ENCODE measurements around the gene ACTN2.
A peak's percentile ranks its signal among the peaks of the same experiment; 100 is the strongest.

Gene ACTN2

GRCh38 chr1:236670060-236670459 is 16.2 kb upstream of the ACTN2 start:
- no peaks in the 10 kb centered on the region for H3K27me3 ChIP-seq
- DNase-seq = no peak
- H3K9me3 ChIP-seq = no peaks in the 10 kb centered on the region
- no peaks in the 10 kb centered on the region for H3K36me3 ChIP-seq
- no peak for TF ChIP-seq CTCF (IDR thresholded peaks at IDR 0.05; ENCODE audit: low read depth, low read length)
- H3K4me3 ChIP-seq (ENCODE audit: low read depth, low read length) = no peak overlapping the region
- no peaks in the 10 kb centered on the region for H3K4me1 ChIP-seq

GRCh38 chr1:236673289-236673919 is 12.9 kb upstream of the ACTN2 start:
- peaks cover 11% of the 10 kb centered on the region; the same call in 1 of the 2 replicates for H3K27me3 ChIP-seq
- no peaks in the 10 kb centered on the region for H3K4me1 ChIP-seq
- DNase-seq = no peak
- no peaks in the 10 kb centered on the region for H3K36me3 ChIP-seq
- H3K4me3 ChIP-seq (ENCODE audit: low read depth, low read length) = no peak overlapping the region
- no peak for TF ChIP-seq CTCF (IDR thresholded peaks at IDR 0.05; ENCODE audit: low read depth, low read length)
- no peaks in the 10 kb centered on the region for H3K9me3 ChIP-seq

GRCh38 chr1:236677641-236678235 is 8.6 kb upstream of the ACTN2 start:
- H3K9me3 ChIP-seq = no peaks in the 10 kb centered on the region
- peaks cover 11% of the 10 kb centered on the region; the same call in 1 of the 2 replicates for H3K27me3 ChIP-seq
- no peak overlapping the region for H3K4me3 ChIP-seq (ENCODE audit: low read depth, low read length)
- no peak for DNase-seq
- TF ChIP-seq CTCF (IDR thresholded peaks at IDR 0.05; ENCODE audit: low read depth, low read length) = no peak
- no peaks in the 10 kb centered on the region for H3K4me1 ChIP-seq
- H3K36me3 ChIP-seq = no peaks in the 10 kb centered on the region

- H3K4me3 ChIP-seq (ENCODE audit: low read depth, low read length) = no peak overlapping the region
- no peaks in the 10 kb centered on the region for H3K36me3 ChIP-seq
- no peak for DNase-seq
- no peak for TF ChIP-seq CTCF (IDR thresholded peaks at IDR 0.05; ENCODE audit: low read depth, low read length)
- no peaks in the 10 kb centered on the region for H3K4me1 ChIP-seq
- H3K27me3 ChIP-seq = peaks cover 11% of the 10 kb centered on the region; the same call in 1 of the 2 replicates
- H3K9me3 ChIP-seq = no peaks in the 10 kb centered on the region
Measured at GRCh38 chr1:236681219-236681618, 5.1 kb upstream of the ACTN2 start.

- Histone ChIP-seq H3K36me3 (no peaks in the 10 kb centered on the region), H3K27me3 (peaks cover 21% of the 10 kb centered on the region), H3K4me1 (no peaks in the 10 kb centered on the region; the same call in 1 of the 2 replicates), H3K4me3 (ENCODE audit: low read depth, low read length) (no peak overlapping the region), H3K9me3 (peaks cover 9% of the 10 kb centered on the region; the same call in 1 of the 2 replicates)
- no peak for DNase-seq
- TF ChIP-seq CTCF (IDR thresholded peaks at IDR 0.05; ENCODE audit: low read depth, low read length) = no peak
Measured at GRCh38 chr1:236685205-236685916, 938 bp upstream of the ACTN2 start.

GRCh38 chr1:236686815-236687160 is 489 bp downstream of the ACTN2 start:
- no peak for TF ChIP-seq CTCF (IDR thresholded peaks at IDR 0.05; ENCODE audit: low read depth, low read length)
- H3K36me3 ChIP-seq = no peaks in the 10 kb centered on the region
- no peak overlapping the region for H3K4me3 ChIP-seq (ENCODE audit: low read depth, low read length)
- peaks cover 9% of the 10 kb centered on the region; the same call in 1 of the 2 replicates for H3K9me3 ChIP-seq
- H3K4me1 ChIP-seq = no peaks in the 10 kb centered on the region; the same call in 1 of the 2 replicates
- peaks cover 21% of the 10 kb centered on the region for H3K27me3 ChIP-seq
- peak; percentile 12 for DNase-seq
